Myocyte (in vitro differentiated cells): Measurements from ENCODE around the gene CYP8B1. TPM values are rescaled to one million over a fixed set of nuclear protein-coding genes. Genes with fewer than 3 reads are reported as not detected.
A peak's percentile ranks its signal among the peaks of the same experiment; 100 is the strongest.
"Not testable (repeated sequence)": the region's sequence is repeated elsewhere in the genome, so short reads cannot be mapped to it uniquely, and the experiment has no call there.

Experiments used
- DNase-seq: peaks from one replicate; pipeline ENCODE4 v3.0.0-alpha.2; 2012; ENCODE audit warnings: low read depth
- total RNA-seq: library from RNA; depleted of rRNA; stranded (reverse); fragments of >200 nt; gene quantifications from 2 replicates; pipeline ENCODE4 v1.2.3, GENCODE V29; 2014

CYP8B1 gene
- total RNA-seq, 1 donor from 2014 or later: not detected

DNA sequence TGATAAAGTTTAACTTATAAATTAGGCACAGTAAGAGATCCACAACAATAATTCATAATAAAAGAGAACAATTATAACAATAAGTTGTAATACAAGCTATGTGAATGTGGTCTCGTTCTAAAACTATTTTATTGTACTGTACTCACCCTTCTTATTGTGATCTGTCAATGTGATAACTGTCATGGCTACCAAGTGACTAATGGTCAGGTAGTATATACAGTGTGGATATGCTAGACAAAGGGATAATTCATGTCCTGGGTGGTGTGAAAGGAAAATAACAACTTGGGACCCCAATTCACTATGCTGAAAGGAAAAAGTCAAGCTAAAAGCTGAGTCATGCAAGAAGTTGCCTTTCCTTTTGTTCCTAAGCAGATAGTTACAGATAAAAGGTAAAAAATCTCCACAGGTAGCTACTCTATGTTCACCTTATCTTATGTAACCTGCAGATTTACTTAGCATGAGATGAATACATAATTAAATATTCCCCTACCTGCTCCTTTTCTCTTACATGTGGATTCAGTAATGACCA lies 10.7 kb upstream of the CYP8B1 start:
- DNase-seq: no peak

DNA sequence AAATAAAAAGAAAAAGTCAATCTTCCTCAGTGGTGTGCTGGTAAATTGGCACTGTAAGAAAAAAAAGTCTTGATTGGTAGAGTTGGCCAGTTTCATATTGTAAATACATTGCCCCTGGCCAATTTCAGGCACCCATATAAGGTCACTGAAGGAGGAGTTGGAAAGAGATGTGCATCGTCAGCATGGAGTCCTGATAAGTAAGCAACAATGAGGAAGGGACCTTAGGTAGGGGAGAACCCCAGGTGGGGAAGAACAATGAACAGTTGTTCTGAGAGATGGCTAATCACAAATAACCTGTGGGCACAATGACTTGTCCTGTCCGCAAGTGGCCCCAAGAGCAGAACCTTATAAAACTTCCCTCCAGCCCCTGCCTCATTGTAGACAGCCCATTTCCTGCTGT lies 8.6 kb upstream of the CYP8B1 start:
- no peak for DNase-seq

DNA sequence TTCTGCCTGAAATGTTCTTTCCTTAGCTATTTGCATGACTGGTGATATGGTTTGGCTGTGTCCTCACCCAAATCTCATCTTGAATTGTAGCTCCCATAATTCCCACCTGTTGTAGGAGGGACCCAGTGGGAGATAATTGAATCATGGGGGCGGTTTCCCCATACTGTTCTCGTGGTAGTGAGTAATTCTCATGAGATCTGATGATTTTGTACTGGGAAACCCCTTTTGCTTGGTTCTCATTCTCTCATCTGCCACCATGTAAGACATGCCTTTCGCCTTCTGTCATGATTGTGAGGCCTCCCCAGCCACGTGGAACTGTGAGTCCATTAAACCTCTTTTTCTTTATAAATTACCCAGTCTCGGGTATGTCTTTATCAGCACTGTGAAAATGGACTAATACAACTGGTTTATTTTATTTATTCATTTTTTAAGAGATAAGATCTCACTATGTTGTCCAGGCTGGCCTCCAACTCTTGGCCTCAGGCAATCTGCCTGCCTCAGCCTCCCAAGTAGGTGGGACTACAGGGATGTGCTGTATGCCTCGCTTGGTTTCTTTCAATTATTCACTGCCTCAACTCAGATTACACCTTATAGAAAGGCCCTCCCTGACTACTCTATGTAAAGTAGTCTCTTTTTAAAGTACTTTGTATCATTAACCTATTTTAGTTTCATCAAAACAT lies 7.7 kb upstream of the CYP8B1 start:
- not testable (repeated sequence) for DNase-seq

DNA sequence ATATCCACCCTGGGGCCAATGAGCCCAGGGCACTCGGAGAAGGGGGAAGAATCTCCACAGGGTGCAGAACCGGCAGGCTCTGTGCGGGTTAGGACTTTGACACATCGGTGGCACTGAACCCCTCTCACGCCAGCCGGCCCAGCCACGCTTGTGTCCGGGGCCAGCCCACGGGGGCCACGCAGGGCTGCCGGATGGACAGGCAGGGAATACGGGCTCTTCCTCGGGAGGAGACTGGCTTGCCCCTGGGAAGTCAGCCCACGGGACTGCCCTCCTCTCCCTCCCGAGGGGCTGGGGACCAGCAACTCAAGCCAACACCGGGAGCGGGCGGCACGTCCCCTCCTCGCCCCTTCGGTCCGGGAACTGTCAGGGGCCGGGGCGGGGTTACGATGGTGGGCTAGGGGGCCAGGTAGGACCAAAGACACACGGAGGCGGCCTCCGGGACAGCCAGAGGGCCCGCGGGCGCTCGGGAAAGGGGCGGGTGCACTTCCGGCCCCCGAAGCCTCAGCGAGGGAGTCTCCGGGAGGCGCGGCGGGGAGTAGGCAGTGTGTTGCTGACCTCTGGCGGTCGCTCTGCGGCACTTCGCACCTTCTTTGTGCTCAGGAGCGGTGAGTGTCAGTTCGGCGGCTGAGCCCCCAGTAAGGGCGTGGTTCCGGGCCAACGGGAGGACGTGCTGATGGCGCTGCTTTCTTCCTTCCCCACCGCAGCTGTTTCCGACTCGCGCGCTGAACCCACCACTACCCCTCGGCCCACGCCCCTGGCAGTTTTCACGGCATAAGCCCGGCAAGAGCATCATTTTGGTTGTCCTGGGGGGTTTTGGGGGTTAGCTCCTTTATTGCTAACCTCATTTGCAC lies 5.1 kb upstream of the CYP8B1 start:
- DNase-seq: peak; percentile 79

DNA sequence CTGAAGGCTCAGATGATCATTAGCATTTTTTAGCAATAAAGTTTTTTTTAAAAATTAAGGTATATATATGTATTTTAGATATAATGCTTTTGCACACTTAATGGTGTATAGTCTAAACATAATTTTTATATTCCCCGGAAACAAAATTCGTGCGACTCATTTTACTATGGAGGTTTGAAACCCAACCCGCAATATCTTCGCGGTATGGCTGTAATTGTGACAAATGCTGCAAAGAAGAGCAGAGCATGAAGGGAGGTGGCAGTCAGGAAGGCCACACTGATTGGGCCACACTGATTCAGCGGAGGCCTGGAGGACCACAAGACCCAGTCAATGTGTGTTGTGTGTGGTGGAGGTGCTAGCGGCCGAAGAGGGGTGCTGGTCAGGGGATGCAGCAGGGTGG lies 4.5 kb upstream of the CYP8B1 start:
- DNase-seq: no peak

DNA sequence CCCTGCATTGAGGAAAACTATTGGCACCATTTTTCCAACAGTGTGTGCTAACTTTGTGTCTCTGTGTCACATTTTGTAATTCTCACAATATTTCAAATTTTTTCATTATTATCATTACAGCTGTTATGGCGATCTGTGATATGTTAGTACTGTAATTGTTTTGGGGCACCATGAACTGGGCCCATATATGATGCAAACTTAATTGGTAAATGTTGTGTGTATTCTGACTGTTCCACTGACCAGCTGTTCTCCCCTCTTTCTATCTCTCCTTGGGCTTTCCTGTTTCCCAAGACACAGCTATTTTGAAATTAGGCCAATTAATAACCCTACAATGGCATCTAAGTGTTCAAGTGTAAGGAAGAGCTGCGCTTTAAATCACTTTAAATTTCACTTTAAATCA lies 2.2 kb upstream of the CYP8B1 start:
- DNase-seq: no peak

DNA sequence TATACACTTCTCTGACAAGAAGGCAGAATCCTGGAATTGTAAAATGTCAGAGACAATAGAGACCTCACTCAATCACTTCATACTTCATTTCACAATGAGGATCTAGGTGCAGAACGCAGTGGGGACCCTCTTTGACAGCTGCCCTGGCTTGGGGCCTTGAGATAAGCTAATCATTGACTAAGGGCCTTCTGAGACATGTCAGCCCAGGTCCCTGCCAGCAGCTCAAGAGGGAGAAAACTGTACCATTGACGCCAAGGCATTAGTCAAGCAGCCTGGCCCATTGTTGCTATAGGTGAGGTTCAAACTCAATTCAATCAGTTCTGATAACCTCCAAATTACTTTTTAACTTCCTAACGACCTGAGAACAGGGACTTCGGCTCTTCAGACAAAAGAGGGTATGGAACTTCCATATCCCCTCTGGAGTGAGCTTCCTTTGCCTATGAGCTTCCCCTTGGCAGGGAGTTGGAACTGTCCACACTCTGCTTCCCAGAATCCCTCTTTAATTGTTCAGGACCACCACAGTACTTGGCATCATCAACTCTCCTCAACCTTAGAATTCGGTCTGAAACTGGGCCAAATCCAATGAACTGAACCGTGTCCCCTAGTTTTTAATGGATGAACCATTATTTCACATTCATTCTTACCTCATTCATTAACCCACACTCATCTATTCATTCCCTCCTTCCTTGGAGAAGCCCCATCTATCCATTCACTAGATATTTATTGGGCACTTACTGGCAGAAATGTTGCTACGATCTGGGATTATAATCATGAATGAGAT lies 1.5 kb upstream of the CYP8B1 start:
- no peak for DNase-seq

DNA sequence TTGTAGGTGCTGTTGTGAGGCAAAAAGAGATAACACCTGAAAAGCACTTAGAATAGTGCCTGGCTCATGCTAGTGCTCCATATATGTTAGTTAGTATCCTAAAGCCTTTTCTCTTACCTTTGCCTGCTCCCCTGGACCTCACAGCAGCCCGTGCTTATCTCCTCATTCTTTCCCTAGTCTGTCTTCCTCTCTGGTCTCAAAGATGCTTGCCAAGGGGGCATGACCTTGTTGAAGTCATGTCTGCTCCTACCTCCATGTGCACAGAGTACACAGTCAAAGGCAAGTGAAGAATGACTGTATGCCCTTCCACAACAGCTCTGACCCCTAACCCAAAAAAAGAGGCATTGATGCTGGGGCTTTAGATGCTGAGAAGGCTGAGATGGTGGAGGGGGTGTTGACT lies 722 bp upstream of the CYP8B1 start:
- no peak for DNase-seq

DNA sequence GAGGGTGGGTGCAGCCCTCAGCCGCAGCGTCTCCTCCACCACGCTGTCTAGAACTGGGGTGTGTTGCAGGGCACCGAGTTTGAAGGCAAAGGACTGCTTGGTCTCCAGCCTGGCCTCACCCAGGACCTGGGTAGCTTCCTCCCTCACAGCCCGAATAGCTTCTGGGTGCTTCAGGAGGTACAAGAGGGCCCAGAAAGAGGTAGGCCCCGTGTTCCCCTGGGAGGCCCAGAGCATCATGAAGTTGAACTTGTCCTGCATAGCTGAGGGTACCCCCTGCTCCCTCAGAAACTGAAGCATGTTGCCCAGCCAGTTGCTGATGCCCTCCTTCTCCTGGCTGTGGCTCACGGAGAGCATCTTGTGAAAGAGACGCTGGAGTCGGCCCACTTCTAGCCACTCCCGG lies 930 bp downstream of the CYP8B1 start:
- no peak for DNase-seq

DNA sequence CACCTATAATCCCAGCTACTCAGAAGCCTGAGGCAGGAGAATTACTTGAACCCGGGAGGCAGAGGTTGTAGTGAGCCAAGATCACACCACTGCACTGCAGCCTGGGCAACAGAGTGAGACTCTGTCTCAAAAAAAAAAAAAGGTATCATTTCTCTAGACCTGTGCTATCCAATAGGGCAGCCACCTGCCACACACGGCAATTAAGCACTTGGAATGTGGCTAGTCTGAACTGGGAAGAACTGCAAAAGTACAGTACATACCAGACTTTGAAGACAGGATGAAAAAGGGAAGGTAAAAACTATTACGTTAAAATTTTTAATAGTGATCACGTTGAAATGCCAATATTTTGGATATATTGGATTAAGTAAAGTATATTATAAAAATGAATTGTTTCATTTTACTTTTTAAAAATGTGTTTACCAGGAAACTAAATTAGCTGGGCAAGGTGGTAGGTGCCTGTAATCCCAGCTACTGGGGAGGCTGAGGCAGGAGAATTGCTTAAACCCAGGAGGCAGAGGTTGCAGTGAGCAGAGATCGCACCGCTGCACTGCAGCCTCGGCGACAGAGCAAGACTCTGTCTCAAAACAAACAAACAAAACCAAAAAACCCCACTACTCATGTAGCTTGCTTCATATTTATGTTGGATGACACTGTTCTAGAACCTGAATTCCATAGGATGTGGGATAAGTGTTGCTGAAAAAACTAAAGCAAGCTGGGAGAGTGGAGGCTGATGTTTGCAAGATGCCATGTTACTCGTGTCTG lies 2.3 kb downstream of the CYP8B1 start:
- DNase-seq: no peak

DNA sequence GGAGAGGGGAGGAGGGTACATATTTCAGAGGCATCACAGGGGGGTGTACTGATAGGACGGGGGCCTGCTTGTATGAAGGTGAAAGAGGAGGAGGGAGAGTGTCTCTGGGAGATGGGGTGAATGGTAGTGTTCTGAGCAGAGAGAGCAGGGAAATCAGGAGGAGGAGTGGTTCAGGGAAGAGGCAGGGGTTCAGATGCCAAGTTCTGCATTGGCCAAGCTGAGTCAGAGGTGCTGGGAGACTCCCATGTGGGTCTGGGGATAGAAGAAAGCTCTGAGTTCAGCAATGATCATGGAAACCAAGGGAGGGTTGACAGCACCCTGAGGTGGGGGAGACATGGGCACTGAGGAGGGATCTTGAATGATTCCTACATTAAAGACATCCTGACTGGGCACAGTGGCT lies 3.0 kb downstream of the CYP8B1 start:
- no peak for DNase-seq

DNA sequence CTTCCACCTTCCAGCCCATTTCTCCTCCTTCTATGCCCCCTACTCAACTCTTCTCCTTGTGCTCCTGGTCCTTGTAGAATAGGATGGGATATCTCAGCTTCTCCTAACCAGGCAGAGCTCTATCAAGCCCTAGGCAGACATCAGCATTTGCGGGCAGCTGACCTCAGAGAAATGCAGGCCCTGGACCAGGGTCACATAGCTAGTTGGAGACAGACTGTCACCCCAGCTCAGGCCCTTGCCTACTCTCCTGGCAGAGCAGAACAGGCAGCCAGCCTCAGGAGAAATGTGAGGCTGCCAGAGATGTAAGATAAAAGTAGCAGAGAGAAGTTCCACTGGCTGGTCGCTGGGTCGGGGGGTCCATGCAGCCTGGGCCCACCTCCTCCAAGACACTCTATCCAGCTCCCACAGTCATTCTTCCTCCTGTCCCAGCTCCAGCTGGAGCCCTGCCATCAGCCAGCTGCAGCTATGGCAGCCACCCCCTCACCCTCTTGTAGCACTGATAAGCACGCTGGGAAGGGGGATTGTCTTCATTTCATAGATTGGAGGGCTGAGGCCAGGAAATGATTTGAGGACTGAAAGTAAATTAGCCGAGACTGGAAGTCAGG lies 4.0 kb downstream of the CYP8B1 start:
- DNase-seq: no peak

DNA sequence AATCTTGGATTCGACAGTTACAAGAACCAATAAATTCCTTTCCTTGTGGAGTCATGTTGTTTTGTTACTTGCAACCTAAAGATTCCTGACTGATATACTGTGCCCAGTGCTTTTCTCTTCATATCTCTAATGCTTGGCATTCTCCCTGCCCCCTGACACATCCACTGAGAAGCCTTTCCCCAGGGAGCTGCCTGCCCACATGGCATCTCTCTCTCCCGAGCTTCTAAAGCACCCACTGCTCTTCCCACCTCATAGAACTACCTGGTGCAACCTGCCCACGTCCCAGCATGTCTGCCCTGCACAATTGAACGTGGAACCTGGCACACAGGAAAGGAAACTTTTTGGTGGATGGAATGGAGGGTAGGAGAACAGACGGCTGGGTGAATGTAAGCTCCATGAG lies 6.8 kb downstream of the CYP8B1 start:
- DNase-seq: no peak

DNA sequence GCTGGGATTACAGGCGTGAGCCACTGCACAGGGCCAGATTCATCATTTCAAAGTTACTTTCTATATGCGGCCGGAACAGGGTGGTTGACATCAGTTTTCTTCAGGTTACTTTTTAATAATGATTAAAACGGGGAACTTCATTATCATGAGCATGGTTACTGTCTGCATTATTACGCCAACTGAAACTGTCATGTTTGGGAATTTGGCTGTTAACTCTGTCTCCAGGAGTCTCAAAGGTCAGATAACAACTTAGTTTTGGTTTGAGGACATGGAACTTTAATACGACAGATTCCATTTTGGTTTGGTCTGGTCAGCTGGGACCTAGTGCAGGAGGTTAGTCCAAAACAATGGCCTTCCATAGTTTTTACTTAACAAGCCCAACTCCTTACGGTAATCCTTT lies 8.5 kb downstream of the CYP8B1 start:
- no peak for DNase-seq

DNA sequence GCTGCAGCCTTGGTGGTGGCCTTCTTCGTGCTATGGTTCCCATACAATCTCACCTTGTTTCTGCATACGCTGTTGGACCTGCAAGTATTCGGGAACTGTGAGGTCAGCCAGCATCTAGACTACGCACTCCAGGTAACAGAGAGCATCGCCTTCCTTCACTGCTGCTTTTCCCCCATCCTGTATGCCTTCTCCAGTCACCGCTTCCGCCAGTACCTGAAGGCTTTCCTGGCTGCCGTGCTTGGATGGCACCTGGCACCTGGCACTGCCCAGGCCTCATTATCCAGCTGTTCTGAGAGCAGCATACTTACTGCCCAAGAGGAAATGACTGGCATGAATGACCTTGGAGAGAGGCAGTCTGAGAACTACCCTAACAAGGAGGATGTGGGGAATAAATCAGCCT lies 10.4 kb downstream of the CYP8B1 start:
- DNase-seq: no peak

DNA sequence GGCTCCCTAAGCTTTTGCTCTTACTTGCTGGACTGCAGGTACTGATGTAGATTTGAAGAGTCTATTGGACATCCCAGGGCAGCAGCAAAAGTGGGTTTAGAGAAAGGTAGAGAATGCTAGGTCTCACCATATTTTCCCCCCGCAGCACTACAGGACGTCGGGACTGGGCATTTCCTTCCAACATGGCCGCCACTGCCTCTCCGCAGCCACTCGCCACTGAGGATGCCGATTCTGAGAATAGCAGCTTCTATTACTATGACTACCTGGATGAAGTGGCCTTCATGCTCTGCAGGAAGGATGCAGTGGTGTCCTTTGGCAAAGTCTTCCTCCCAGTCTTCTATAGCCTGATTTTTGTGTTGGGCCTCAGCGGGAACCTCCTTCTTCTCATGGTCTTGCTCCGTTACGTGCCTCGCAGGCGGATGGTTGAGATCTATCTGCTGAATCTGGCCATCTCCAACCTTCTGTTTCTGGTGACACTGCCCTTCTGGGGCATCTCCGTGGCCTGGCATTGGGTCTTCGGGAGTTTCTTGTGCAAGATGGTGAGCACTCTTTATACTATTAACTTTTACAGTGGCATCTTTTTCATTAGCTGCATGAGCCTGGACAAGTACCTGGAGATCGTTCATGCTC lies 11.2 kb downstream of the CYP8B1 start:
- no peak for DNase-seq

DNA sequence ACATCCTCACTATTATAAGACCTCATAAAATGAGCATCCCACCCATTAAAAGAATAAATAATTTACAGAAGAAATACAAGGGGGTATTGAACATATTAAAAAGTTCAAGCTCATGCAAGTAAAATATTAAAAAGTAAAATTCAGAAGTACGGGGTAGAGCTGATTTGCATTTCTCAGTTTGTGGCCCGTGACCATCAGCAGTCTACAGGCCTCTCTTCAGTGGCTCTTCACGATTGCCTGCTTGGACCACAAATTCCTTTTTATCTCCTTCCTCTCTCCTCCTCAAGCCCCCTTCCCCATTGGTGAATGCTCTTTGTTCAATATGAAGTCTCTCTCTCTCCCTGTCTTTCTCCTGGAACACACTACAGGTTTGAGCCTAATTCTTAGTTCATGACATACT lies 19.1 kb downstream of the CYP8B1 start:
- no peak for DNase-seq

DNA sequence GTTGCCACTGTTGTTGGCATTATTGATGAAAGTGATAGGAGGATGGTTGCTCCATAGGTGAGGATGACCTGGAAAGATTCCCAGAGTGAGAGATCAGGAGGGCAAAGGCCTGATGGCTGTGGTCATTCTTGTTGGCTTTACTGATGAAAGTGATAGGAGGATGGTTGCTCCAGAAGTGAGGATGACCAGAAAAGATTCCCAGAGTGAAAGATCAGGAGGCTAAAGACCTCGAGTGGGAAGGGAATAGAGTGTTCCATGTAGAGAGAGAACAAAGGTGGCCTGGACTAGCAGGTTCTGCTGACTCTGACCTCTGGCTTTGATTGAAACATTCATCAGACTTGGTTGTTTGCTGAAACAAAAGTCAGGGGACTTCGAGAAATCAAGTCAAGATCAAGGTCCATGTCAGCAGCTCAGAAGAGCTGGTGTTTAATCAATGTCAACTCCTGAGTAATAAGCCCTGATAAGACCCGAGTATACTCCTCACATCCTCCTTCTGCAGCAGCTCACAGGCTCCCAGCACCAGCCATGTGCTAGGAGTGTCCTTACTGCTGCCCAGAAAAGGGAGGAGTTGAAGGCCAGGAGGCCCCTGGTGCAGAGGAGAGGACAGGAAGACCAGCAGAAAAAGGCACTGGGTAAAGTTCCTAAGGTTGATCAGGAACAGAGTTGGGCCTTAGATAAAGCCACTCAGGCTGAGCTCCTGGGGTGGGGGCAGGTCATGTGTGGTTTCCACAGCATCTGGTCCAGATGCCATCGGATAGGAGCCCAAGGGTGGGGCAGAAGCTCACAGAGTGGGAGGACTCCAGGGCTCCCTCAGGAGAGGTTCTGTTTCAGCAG lies 19.9 kb downstream of the CYP8B1 start:
- DNase-seq: no peak

DNA sequence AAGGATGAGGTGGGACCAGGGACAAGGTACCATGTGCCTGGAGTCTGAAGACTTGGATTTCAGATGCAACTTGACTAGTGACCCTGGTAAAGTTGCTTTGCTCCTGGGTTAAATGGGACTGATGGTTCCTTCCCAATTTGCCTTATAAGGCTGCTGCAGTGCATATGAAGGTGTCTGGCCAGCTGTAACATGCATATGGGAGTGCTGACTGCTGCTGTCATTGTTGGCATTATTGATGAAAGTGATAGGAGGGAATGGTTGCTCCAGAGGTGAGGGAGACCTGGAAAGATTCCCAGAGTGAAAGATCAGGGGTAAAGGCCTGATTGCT lies 20.5 kb downstream of the CYP8B1 start:
- DNase-seq: no peak
